Measurements from ENCODE around the gene COL23A1. TPM values are rescaled to one million over a fixed set of nuclear protein-coding genes. Genes with fewer than 3 reads are reported as not detected.

The COL23A1 gene
- polyA plus RNA-seq, 2 donors, result 0.59 to 0.75 TPM

DNA sequence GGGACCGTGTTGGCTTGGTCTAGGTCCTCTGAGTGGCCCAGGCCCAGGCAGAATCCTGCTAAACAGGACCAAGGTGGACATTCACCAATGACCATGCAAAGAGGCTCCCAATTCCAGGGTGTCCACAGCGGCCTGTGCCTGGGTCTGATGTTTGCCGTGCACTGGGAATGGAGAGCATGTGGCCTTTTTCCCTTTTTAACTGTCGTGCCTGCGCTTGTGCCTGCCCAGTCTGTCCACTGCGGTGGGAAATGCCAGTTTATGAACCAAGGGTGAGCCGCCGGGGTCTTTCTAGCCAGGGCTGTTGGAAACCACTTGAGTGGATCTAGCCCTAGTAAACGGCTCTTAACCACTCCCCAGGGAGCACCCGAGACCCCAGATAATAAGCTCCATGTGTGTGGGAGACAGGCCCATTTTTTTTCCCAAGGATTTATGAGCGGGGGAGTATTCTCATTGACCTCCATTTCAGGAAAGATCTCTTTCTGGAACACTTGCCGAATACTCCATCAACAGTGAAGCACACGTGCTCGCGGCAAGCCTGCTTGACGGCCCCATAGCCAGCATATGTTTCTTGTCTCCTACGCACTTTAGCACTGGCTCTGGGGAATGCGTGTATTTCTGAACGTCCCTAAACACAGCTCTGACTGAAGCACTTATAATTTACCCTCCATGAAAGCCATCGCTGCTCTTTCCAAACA, 264.4 kb downstream of the COL23A1 start:
- Histone ChIP-seq H3K36me3 (ENCODE audit: control insufficient read depth in 2 of 2, insufficient read depth in 2 of 2, low read length in 1 of 2) (no peaks in the 10 kb centered on the region), H3K4me3 (ENCODE audit: low read depth in 1 of 2, low read length in 2 of 2) (no peak overlapping the region), H3K4me1 (ENCODE audit: control insufficient read depth in 2 of 2, insufficient read depth in 2 of 2, low read length in 1 of 2) (peaks cover 0 to 2% of the 10 kb centered on the region in 2 donors), H3K9me3 (ENCODE audit: control insufficient read depth in 2 of 2, insufficient read depth in 1 of 2, low read depth in 1 of 2, low read length in 1 of 2) (peaks cover 0 to 3% of the 10 kb centered on the region in 2 donors), H3K27me3 (ENCODE audit: control insufficient read depth in 1 of 2, insufficient read depth in 2 of 2, low read length in 2 of 2) (no peaks in the 10 kb centered on the region), H3K27ac (ENCODE audit: low read depth in 2 of 2, low read length in 1 of 2) (no peak overlapping the region)
- WGBS, 2 donors, result 70 to 71% methylated on average over 20 of the region's 20 CpGs

DNA sequence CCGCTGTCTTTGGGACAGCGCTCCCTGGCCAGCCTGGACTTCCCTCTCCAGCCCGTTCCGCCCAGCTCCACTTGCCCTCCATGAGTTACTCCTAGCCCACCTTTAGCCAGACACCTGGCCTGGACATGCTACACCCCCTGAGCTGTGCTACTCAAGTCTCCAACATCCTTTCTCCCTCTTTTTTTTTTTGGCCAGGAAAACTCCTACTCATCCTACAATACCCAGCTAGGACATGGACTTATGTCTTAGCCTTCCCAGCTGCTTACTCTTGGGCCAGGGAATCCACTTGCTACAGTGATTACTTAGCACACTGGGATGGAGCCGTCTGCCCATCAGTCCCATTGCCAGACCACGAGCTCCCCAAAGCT, 264.9 kb downstream of the COL23A1 start:
- H3K4me3 ChIP-seq (ENCODE audit: low read depth in 1 of 2, low read length in 2 of 2), result no peak overlapping the region

DNA sequence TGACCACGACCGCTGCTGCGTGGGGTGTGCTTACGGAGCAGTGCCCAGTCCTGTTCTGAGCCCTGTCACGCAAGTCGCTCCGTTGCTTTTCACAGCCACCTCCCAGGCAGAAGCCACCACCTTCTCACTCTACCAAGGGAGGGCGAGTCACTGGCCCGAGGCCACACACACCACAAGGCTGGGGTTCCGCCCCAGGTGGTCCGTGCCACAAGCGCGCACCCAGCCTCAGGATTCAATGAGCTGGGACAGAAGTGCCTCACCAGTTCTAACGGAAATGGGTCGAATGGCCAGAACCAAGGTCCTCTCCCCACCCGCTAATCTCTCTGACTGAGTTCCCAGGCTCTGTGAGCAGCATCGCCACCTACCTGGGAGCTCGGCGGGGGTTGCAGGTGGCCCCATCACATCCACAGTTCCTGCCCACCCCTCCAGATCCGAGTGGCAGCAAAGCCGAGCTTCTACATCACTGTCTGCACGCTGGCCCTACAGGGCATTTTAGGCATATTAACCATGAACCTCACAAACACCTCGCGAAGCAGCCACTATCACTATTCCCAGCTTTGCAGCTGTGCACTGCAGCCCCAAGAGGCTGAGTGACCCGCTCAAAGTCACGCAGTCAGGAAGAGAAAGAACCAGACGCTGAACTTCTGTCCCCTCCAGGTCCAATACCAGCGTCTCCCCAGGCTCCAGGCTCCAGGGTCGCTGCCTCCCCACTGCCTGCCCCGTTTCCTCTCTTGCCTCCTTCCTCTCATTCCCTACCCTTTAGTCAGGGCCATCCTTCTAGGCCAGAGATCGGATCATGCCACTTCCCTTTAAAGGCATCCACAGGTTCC, 265.5 kb downstream of the COL23A1 start:
- H3K27ac ChIP-seq (ENCODE audit: low read depth in 2 of 2, low read length in 1 of 2), result no peak overlapping the region
- H3K4me3 ChIP-seq (ENCODE audit: low read depth in 1 of 2, low read length in 2 of 2), result no peak overlapping the region
- WGBS, 2 donors, result 73 to 79% methylated on average over 31 of the region's 31 CpGs
- no peaks in the 10 kb centered on the region for H3K36me3 ChIP-seq (ENCODE audit: control insufficient read depth in 2 of 2, insufficient read depth in 2 of 2, low read length in 1 of 2)
- no peaks in the 10 kb centered on the region for H3K27me3 ChIP-seq (ENCODE audit: control insufficient read depth in 1 of 2, insufficient read depth in 2 of 2, low read length in 2 of 2)
- peaks cover 0 to 3% of the 10 kb centered on the region in 2 donors for H3K9me3 ChIP-seq (ENCODE audit: control insufficient read depth in 2 of 2, insufficient read depth in 1 of 2, low read depth in 1 of 2, low read length in 1 of 2)
- H3K4me1 ChIP-seq (ENCODE audit: control insufficient read depth in 2 of 2, insufficient read depth in 2 of 2, low read length in 1 of 2), result peaks cover 0 to 2% of the 10 kb centered on the region in 2 donors

More for the DNA sequence above, 264.9 kb downstream of the COL23A1 start:
- WGBS, 2 donors, result 91 to 93% methylated on average over 6 of the region's 6 CpGs
- H3K27ac ChIP-seq (ENCODE audit: low read depth in 2 of 2, low read length in 1 of 2), result no peak overlapping the region
- H3K36me3 ChIP-seq (ENCODE audit: control insufficient read depth in 2 of 2, insufficient read depth in 2 of 2, low read length in 1 of 2), result no peaks in the 10 kb centered on the region
- no peaks in the 10 kb centered on the region for H3K27me3 ChIP-seq (ENCODE audit: control insufficient read depth in 1 of 2, insufficient read depth in 2 of 2, low read length in 2 of 2)
- H3K4me1 ChIP-seq (ENCODE audit: control insufficient read depth in 2 of 2, insufficient read depth in 2 of 2, low read length in 1 of 2), result peaks cover 0 to 2% of the 10 kb centered on the region in 2 donors
- H3K9me3 ChIP-seq (ENCODE audit: control insufficient read depth in 2 of 2, insufficient read depth in 1 of 2, low read depth in 1 of 2, low read length in 1 of 2), result peaks cover 0 to 3% of the 10 kb centered on the region in 2 donors

DNA sequence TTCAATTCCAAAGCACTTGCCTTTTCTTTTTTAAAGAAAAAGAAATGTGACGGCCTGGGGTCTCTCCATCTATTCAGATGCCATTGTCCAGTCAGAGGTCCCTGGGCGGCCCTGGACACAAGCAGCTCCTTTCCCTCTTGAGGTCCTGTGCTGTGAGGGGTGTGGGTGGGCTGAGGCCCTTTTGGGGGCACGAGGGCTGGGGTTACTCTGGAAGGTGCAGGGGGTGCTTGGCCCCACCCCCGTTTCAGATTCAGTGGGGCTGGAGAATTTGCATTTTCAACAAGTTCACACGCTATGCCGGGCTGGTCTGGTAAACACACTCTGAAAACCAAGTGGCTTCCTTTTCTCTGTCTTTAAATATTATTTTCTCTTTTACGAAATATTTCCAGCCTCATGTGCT, 266.2 kb downstream of the COL23A1 start:
- WGBS, 2 donors, result 68 to 69% methylated on average over 7 of the region's 7 CpGs
- Histone ChIP-seq H3K4me1 (ENCODE audit: control insufficient read depth in 2 of 2, insufficient read depth in 2 of 2, low read length in 1 of 2) (peaks cover 0 to 2% of the 10 kb centered on the region in 2 donors), H3K27me3 (ENCODE audit: control insufficient read depth in 1 of 2, insufficient read depth in 2 of 2, low read length in 2 of 2) (no peaks in the 10 kb centered on the region), H3K4me3 (ENCODE audit: low read depth in 1 of 2, low read length in 2 of 2) (no peak overlapping the region), H3K27ac (ENCODE audit: low read depth in 2 of 2, low read length in 1 of 2) (no peak overlapping the region), H3K36me3 (ENCODE audit: control insufficient read depth in 2 of 2, insufficient read depth in 2 of 2, low read length in 1 of 2) (no peaks in the 10 kb centered on the region), H3K9me3 (ENCODE audit: control insufficient read depth in 2 of 2, insufficient read depth in 1 of 2, low read depth in 1 of 2, low read length in 1 of 2) (peaks cover 0 to 3% of the 10 kb centered on the region in 2 donors)

DNA sequence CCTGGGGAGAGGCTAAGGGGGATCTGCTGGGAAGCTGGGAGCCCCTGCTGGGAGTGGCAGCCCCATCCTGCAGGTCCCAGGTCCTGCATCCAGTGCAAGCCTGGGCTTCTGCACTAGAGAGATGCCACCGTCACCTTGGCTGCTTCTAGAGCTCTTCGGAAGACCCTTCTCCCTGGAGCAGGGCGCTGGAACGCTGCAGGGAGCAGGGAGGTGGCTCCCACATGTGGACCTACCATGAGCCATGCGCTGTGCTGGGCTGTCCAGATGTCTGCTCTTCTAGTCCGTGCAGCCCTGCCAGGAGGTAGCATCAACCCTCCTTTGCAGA, 266.7 kb downstream of the COL23A1 start:
- Histone ChIP-seq H3K9me3 (ENCODE audit: control insufficient read depth in 2 of 2, insufficient read depth in 1 of 2, low read depth in 1 of 2, low read length in 1 of 2) (peaks cover 0 to 3% of the 10 kb centered on the region in 2 donors), H3K4me3 (ENCODE audit: low read depth in 1 of 2, low read length in 2 of 2) (no peak overlapping the region), H3K27ac (ENCODE audit: low read depth in 2 of 2, low read length in 1 of 2) (no peak overlapping the region), H3K27me3 (ENCODE audit: control insufficient read depth in 1 of 2, insufficient read depth in 2 of 2, low read length in 2 of 2) (no peaks in the 10 kb centered on the region), H3K4me1 (ENCODE audit: control insufficient read depth in 2 of 2, insufficient read depth in 2 of 2, low read length in 1 of 2) (peaks cover 0 to 2% of the 10 kb centered on the region in 2 donors), H3K36me3 (ENCODE audit: control insufficient read depth in 2 of 2, insufficient read depth in 2 of 2, low read length in 1 of 2) (no peaks in the 10 kb centered on the region)
- 80 to 85% methylated on average over 6 of the region's 6 CpGs for WGBS, 2 donors

DNA sequence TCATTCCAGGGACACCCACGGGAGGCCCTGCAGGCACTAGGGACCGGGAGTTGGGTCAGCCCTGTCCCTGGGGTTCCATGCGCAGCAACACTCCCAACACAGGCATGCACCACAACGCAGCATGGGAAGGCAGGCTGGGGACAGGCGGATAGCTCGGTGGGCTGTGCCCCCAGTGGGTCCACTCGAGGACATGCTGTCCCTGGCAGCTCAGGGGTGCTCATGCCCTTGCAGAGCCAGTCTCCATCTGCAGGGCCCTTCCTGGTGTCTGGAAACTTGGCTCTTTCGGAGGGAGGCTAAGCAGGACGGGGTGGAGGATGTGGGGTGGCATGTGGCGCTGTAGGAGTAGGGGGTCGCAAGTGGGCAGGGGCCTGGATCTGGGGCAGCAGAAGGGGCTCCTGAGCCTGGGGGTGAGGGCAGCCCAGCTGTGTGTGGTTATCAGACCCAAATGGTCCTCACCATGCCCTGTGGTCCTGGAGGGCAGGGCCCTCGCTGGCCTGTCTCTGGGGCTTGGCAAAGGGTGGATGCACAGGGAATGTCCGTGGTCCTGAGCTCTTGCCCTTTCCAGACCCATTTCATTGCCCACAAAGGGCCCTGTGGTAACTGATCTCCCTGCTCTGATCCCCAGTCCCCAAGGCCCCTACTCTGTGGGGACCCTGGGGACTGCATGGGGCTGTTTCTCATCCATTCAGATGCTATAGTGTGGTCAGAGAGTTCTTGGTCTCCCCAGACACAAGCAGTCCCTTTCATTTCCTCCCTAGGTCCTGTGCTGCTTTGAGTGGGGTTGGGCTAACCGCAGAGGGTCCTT, 267.3 kb downstream of the COL23A1 start:
- 86 to 89% methylated on average over 14 of the region's 14 CpGs for WGBS, 2 donors
- Histone ChIP-seq H3K4me3 (ENCODE audit: low read depth in 1 of 2, low read length in 2 of 2) (no peak overlapping the region), H3K36me3 (ENCODE audit: control insufficient read depth in 2 of 2, insufficient read depth in 2 of 2, low read length in 1 of 2) (no peaks in the 10 kb centered on the region), H3K9me3 (ENCODE audit: control insufficient read depth in 2 of 2, insufficient read depth in 1 of 2, low read depth in 1 of 2, low read length in 1 of 2) (peaks cover 0 to 3% of the 10 kb centered on the region in 2 donors), H3K4me1 (ENCODE audit: control insufficient read depth in 2 of 2, insufficient read depth in 2 of 2, low read length in 1 of 2) (peaks cover 0 to under 1% of the 10 kb centered on the region in 2 donors), H3K27ac (ENCODE audit: low read depth in 2 of 2, low read length in 1 of 2) (no peak overlapping the region), H3K27me3 (ENCODE audit: control insufficient read depth in 1 of 2, insufficient read depth in 2 of 2, low read length in 2 of 2) (no peaks in the 10 kb centered on the region)

DNA sequence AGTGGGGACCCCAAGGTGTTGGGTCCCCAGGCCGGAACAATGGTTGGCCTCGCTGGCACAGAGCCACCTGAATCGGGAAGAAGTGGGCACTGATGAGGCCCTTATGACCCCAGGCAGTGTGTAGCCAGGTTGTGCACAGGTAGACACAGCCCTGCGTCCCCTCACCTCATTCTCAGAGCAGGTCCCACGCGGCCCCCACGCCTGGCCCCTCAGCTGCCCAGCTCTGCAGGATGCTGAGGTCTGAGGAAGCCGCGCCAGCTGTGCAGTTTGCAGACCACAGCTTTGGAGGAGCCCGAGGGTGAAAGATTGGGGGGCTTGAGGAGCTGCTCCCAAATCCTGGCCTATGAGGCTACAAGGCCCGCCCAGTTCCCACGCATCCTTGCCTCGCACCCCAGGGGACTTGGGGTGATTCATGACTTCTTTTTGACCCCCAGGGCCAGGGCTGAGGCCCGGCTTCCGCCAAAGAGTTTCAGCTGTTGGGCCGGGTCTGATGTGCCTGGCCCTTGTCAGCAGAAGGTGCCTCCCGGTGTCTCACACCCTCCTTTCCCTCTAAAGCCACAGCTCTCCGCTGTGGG, 269.8 kb downstream of the COL23A1 start:
- 70 to 77% methylated on average over 18 of the region's 18 CpGs for WGBS, 2 donors
- H3K27ac ChIP-seq (ENCODE audit: low read depth in 2 of 2, low read length in 1 of 2), result peak overlapping the region in 1 of 2 donors; percentile 15

DNA sequence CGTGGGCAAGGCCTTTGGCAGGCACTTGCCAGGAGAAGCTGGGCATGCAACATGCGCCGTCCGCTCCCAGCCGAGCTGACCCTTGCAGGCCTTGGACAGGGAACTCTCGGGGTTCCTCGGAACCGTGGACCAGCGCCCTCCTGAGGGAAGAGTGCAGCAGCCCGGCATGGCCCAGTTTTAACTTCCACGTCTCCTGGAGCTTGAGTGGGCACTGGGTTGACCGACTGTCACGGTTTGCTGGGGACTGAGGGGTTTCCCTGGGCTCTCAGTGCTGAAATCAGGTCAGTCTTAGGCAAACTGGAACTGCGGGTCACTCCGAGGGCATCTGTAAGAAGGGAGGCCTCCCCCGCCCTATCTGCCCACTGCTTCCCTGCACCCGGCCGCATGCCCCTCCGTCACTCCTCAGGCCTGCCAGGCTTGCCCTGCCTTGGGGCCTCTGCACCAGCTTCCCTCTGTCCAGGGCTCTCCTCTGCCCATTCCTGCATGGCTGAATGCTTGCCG, 270.6 kb downstream of the COL23A1 start:
- H3K27ac ChIP-seq (ENCODE audit: low read depth in 2 of 2, low read length in 1 of 2), result no peak overlapping the region
- no peaks in the 10 kb centered on the region for H3K36me3 ChIP-seq (ENCODE audit: control insufficient read depth in 2 of 2, insufficient read depth in 2 of 2, low read length in 1 of 2)
- no peak overlapping the region for H3K4me3 ChIP-seq (ENCODE audit: low read depth in 1 of 2, low read length in 2 of 2)
- WGBS, 2 donors, result 90 to 93% methylated on average over 20 of the region's 20 CpGs
- H3K9me3 ChIP-seq (ENCODE audit: control insufficient read depth in 2 of 2, insufficient read depth in 1 of 2, low read depth in 1 of 2, low read length in 1 of 2), result no peaks in the 10 kb centered on the region
- no peaks in the 10 kb centered on the region for H3K27me3 ChIP-seq (ENCODE audit: control insufficient read depth in 1 of 2, insufficient read depth in 2 of 2, low read length in 2 of 2)
- no peaks in the 10 kb centered on the region for H3K4me1 ChIP-seq (ENCODE audit: control insufficient read depth in 2 of 2, insufficient read depth in 2 of 2, low read length in 1 of 2)

More for the DNA sequence above, 269.8 kb downstream of the COL23A1 start:
- Histone ChIP-seq H3K4me1 (ENCODE audit: control insufficient read depth in 2 of 2, insufficient read depth in 2 of 2, low read length in 1 of 2) (no peaks in the 10 kb centered on the region), H3K4me3 (ENCODE audit: low read depth in 1 of 2, low read length in 2 of 2) (no peak overlapping the region), H3K9me3 (ENCODE audit: control insufficient read depth in 2 of 2, insufficient read depth in 1 of 2, low read depth in 1 of 2, low read length in 1 of 2) (peaks cover 0 to 3% of the 10 kb centered on the region in 2 donors), H3K36me3 (ENCODE audit: control insufficient read depth in 2 of 2, insufficient read depth in 2 of 2, low read length in 1 of 2) (no peaks in the 10 kb centered on the region), H3K27me3 (ENCODE audit: control insufficient read depth in 1 of 2, insufficient read depth in 2 of 2, low read length in 2 of 2) (no peaks in the 10 kb centered on the region)

DNA sequence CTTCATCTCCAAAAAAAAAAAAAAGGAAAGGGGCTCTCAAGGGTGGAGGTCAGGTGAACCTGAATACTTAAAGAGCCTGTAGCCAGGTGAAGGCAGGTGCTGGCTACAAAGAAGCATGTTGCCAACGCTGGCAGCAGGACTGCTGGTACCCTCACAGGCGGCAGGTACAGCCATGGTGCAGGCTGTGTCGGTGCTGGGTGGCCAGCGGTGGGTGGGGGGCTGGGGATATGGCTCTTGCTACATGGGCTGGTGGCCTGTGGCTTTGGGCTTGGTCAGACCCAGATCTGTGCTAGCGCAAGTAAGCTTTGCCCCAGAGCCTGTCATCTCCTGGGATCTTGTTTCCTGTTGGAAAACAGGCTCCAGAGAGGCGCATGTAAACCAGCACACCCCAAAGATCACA, 271.3 kb downstream of the COL23A1 start:
- H3K9me3 ChIP-seq (ENCODE audit: control insufficient read depth in 2 of 2, insufficient read depth in 1 of 2, low read depth in 1 of 2, low read length in 1 of 2), result no peaks in the 10 kb centered on the region
- H3K27me3 ChIP-seq (ENCODE audit: control insufficient read depth in 1 of 2, insufficient read depth in 2 of 2, low read length in 2 of 2), result no peaks in the 10 kb centered on the region
- no peak overlapping the region for H3K4me3 ChIP-seq (ENCODE audit: low read depth in 1 of 2, low read length in 2 of 2)
- peaks cover 0 to 1% of the 10 kb centered on the region in 2 donors for H3K4me1 ChIP-seq (ENCODE audit: control insufficient read depth in 2 of 2, insufficient read depth in 2 of 2, low read length in 1 of 2)
- no peaks in the 10 kb centered on the region for H3K36me3 ChIP-seq (ENCODE audit: control insufficient read depth in 2 of 2, insufficient read depth in 2 of 2, low read length in 1 of 2)
- WGBS, 2 donors, result 95 to 96% methylated on average over 6 of the region's 6 CpGs
- no peak overlapping the region for H3K27ac ChIP-seq (ENCODE audit: low read depth in 2 of 2, low read length in 1 of 2)
